GM21737 (cell line): ENCODE measurements around the gene ZNF74.
"Not testable (repeated sequence)": the region's sequence is repeated elsewhere in the genome, so short reads cannot be mapped to it uniquely, and the experiment has no call there.

Source experiments
- ATAC-seq: cut with Tn5 transposase; IDR thresholded peaks from one replicate; pipeline ENCODE4 v1.9.1; 2021; ENCODE audit warnings: mild to moderate bottlenecking, moderate library complexity; ENCODE audit not compliant: unreplicated experiment

The ZNF74 gene

DNA sequence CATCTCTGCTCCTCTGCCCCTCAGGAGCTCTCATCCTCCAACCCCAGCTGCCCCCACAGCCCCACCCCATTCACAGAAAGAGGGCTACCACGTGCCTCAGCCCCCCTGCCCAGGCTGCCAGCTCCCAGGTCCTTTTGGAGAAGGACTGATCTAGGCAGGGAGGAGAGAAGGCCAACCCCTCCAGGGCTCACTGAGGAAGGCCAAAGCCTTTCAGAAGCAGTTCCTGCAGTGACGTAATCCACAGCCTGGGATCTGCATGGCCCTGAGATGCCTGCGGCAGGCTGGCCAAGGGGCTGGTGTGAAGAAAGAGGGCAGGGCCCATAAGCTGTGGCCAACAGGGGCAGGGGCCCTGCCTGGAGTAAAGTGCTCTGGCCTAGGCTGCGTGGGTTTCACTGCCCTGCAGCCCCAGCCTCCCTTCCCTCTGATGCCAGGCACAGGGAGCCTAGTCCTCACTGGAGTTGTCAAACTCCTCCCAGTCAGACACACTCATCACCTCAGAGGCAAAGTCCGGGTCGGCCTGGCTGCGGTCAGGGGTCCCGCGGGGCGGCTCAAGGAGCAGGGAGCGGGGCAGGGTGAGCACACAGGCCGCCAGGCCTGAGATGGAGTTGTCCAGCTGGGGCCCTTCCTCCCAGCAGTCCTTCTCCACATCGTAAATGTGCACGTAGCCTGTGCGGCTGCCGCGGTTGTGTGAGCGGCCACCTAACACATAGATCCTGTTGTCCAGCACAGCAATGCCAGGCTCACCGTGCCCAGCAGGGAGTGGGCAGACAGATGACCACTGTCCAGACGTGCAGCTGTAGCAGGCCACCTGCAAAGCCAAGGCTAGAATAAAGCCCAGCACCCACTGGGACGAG lies 47.9 kb downstream of the ZNF74 start:
- ATAC-seq = no peak

DNA sequence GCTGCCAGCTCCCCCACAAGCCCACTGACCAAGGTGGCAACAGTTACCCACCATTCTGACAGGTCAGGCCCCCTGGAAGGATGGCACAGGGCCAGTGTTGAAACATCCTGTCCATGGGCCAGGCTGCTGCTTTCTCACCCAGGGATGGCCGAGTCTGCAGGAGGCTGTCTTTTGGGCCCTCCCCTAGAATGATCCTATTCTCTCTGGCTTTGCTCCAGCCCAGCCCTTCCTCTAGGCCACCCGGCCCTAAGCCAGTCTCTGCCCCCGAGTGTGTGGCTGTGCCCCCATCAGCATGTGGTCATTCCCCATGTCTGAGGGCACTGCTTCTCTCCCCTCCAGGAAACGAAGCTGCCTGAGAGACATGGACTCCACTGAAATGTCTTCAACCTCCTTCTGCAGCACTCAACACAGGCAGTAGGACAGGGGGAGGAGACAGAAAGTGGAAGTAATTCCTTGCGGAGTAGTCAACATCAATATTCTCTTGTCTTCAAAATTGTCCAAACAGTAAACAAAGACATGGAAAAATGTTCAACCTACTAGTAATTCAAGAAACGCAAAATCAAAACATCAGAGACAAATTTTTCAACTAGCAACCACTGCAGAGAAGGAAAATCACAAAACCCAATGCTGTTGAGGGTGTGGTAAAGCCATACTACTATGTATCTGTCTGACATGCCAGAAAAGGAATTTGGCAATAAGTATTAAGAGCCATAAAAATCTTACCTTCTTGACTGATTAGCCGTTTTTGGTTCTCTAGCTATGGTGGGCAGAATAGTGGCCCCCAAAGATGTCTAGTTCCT lies 48.7 kb downstream of the ZNF74 start:
- ATAC-seq = no peak

DNA sequence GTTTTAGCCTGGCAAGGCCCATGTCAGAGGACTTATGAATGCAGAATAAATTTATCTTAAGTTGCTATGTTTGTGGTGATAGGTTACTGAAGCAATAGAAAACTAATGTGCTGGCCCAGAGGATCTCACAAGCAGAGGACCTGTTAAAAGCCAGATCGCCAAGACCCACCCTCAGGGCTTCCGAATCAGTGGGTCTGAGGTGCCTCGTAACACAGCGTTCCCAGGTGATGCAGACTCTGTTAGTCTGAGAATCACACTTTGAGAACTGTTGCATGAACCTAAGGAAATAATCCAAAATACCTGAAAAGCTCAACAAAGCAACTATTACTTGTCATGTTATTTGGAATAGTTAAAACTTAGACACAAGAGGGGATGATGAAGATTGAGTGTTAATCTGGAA lies 50.4 kb downstream of the ZNF74 start:
- ATAC-seq = no peak

DNA sequence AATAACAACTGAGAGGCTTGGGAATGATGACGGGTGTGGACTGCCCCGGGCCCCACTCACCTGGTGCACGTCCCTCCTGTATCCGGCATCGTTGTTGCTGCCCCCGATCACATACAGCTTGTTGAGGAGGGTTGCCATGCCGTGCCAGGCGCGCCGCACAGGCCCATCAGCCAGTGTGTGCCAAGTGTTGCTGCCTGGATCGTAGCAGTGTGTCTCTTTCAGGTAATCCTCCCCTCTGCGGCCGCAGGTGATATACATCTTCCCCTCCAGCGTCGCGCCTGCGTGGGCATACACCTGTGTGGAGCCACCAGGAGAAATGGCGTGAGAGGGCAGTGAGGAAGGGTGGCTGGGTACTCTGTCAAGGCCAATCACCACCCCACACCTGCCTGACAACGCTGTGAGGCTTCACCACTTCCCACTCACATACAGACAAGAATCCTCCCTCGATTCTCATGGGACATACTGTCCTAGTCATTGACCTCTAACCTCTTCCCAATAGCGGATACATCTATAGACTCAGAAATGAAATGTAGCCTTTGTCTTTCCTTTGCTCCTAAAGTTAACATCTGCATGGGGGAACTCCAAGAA lies 52.5 kb downstream of the ZNF74 start:
- ATAC-seq = no peak

DNA sequence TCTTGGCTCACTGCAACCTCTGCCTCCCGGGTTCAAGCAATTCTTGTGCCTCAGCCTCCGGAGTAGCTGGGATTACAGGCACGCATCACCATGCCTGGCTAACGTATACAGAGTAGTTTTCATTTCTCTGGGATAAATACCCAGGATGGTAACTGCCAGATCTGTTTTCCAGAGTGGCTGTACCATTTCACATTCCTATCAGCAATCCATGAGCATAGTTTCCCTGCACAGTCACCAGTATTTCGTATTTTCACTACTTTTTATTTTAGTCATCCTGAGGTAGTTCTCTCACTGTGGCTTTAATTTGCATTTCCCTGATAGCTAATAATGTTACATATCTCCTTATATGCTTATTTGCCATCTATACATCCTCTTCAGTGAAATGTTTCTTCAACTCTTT lies 54.7 kb downstream of the ZNF74 start:
- ATAC-seq = no peak

DNA sequence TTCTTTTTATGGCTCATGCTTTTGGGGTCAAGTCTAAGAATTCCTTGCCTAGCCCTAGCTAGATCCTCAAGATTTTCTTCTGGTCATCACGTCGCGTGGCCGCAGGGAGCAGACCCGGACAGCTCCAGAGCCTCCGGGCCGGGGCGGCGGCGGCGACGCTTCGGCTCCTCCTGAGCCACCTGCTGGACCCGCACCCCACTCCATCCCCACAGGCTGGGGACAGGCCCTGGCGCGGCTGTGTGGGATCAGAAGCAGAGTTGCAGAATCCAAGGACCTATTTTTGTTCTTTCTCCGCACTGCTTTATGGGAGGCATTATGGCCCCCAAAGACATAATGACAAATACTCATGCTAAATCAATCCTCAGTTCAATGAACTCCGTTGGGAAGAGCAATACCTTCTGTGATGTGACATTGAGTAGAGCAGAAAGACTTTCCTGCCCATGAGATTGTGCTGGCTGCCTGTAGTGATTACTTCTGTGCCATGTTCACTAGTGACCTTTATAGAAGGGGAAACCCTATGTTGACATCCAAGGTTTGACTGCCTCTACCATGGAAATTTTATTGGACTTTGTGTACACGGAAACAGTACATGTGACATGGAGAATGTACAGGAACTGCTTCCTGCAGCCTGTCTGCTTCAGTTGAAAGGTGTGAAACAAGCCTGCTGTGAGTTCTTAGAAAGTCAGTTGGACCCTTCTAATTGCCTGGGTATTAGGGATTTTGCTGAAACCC lies 56.0 kb downstream of the ZNF74 start:
- ATAC-seq = no peak

DNA sequence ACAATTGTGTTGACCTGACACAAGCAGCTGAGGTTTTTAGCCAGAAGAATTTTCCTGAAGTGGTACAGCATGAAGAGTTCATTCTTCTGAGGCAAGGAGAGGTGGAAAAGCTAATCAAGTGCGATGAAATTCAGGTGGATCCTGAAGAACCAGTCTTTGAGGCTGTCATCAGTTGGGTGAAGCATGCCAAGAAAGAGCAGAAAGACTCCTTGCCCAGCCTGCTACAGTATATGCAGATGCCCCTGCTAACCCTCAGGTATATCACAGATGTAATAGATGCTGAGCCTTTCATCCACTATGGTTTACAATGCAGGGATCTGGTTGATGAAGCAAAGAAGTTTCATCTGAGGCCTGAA lies 56.6 kb downstream of the ZNF74 start:
- no peak for ATAC-seq

DNA sequence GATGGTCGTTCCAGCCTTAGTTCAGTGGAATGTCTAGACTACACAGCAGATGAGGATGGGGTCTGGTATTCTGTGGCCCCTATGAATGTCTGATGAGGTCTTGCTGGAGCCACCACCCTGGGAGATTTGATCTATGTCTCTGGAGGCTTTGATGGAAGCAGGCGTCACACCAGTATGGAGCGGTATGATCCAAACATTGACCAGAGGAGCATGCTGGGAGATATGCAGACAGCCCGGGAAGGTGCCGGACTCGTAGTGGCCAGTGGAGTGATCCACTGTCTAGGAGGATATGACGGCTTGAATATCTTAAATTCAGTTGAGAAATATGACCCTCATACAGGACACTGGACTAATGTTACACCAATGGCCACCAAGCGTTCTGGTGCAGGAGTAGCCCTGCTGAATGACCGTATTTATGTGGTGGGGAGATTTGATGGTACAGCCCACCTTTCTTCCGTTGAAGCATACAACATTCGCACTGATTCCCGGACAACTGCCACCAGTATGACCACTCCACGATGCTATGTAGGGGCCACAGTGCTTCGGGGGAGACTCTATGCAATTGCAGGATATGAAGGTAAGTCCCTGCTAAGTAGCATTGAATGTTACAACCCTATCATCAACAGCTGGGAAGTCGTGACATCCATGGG lies 57.3 kb downstream of the ZNF74 start:
- ATAC-seq = not testable (repeated sequence)

DNA sequence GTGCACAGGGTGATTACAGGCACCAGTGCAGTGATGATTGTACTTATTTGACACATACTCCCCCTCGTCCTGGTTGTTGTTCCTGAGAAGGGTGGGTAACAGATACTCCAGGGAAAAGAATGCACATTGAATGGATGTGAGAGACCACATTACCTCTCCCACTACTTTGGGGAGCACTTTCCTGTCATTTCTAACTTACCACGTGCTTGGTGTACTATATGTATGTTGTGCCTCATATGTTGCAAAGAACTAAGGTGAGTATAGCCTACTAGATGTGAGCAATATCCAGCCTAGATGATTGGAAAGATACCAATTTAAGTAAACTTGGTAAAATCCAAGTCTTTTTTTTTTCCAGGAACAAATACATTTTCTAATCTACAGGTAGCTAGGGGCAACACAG lies 58.0 kb downstream of the ZNF74 start:
- ATAC-seq = no peak

DNA sequence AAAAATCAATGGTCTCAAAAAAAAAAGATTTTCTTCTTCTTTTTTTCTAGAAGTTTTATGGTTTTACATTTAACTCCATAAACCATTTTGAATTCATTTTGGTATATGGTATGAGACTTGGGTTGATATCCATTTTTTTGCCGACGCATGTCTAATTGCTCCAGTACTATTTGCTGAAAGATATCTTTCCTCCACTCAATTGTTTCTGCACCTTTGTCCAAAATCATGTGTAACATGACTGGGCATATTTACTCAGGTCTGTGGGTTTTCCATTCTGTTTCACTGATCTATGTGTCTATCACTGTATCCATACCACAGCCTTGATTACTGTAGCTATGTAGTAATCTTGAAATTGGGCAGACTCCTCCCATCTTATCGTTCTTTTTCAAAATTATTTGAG lies 59.3 kb downstream of the ZNF74 start:
- no peak for ATAC-seq

DNA sequence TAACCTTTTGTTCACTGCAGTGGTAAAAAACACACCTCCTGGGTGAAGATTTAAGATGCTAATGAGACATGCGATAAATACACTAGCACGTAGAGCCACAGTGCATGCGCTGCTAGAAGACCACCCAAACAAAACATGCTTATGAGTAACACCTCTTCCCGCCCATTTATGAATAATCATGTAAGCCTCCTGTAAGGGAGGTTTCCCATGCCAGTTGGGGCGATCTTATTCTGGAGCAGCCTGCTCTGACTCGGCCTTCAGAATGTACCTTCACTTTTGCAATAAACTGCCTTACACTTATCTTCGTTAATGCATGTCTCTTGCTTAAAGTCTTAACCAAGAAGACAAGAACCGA lies 61.7 kb downstream of the ZNF74 start:
- no peak for ATAC-seq

DNA sequence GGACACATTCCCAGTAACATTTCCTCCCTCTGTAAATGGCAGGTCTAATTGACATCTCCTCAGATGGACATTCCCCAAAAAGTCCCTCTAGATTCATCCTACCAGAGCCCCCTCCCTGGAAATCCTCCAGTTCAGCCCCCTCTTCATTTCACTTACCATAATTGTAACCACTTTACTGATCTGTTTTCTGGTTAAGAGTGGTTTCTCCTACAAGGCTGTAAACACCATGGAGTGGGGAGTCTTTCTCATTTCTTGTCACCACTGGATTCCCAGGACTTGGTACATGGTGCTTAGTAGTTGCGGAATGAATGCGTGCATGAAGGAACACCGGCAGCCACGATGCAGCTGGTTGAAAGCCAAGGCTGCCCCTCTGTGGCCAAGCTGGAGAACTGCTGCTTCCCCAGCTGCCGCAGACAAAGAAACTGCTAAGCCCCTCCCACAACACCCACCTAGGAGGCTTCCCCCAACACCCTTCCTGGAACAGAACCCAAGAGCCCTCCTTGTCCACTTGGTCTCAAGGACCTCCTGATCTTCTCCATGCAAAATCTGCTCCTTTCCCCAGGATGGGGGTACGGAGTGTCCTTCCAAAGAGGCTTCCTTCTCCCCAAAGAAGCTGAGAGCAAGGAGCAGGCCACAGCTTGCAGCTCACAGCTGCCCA lies 62.2 kb downstream of the ZNF74 start:
- no peak for ATAC-seq

DNA sequence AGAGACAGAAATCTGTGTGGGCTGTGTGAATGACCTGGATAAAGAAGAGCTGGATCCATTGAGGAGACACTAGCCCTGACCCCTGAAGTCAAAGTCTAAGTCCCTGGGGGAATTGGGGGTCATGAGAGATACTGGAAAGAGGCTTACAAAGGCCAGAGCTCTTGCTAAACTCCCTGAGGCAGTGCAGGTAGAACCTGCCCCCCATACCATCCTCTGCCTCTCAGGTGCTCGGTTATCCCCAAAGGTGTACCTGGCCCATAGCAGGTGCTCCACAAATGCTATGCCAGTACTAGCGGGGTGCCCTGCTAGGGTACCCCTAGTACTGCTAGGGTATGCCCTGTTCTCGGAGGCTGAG lies 62.7 kb downstream of the ZNF74 start:
- no peak for ATAC-seq

DNA sequence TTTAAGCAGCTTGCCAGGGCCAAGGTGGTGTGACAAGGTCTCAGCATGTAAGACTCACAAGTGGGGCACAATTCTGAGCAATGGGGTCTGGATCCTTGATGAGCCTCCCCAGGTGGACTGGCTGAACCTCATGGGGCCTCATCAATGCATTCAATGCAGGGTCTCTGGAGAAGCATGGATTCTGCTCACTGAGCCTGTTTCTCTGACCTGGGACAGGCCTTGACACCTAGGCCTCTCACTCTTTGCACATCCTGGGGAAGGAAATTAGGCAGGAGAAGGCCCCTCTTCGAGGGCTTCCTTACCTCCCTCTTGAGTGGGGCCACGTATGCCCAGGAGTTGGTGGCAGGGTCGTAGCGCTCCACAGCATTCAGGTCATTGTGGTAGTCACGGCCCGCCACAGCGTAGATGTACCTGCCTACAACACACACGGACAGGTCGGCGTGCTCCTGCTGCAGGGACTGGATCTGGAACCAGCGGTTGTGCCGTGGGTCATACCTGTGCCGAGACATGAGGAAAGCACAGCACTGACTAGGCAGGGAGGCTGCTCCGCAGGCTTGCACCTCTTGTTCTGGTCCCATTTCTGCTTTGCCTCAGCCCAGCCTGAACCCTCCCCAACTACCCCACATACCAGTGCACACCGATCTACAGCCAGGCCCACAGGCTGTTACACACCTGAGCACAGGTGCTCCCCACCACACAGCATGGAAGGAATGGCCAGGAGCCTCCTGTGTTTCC lies 63.7 kb downstream of the ZNF74 start:
- ATAC-seq = no peak
